Measurements from ENCODE around the gene C8B. TPM values are rescaled to one million over a fixed set of nuclear protein-coding genes. Genes with fewer than 3 reads are reported as not detected.

The C8B gene
- total RNA-seq, 1 donor from 2014 or later, result not detected

DNA sequence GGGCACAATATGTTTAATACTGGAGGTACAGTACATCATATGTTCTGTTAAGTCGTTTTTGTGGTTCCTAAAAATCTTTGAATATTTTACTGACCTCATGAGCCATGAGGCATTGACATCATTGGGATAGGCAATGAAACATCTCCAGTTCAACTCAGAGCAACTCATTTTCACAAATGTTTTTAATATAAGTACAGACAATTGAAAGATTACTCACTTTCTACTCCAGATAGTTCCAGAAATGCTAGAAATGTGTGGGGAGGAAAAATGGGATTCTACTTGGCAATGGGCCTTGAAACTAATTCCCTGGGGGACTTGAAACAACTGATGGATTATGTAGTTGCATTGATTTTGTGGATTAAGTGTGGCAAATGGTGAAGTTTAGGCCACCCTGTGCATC is 7.2 kb upstream of the C8B start:
- no peak for DNase-seq (ENCODE audit: low read depth)

DNA sequence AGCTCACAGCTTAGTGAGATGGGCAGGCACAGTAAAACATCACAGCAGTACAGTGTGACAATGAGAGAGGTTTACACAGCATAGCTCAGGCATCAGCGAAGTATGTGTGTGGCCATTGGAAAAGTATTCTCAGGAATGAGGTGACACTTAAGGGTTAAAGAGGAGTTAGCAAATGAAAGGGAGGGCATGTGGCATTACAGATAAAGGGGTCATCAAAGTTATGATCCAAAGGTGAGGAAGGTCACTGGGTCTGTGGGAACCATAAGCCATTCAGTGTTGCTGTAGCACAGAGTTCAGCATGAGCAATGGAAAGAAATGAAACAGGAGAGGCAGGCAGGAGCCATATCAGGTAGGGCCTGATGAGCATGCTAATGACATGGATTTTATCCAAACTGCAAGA is 4.5 kb upstream of the C8B start:
- no peak for DNase-seq (ENCODE audit: low read depth)

GRCh38 chr1:56968878-56969495 is 3.2 kb upstream of the C8B start:
- peak; percentile 76 for DNase-seq (ENCODE audit: low read depth)

DNA sequence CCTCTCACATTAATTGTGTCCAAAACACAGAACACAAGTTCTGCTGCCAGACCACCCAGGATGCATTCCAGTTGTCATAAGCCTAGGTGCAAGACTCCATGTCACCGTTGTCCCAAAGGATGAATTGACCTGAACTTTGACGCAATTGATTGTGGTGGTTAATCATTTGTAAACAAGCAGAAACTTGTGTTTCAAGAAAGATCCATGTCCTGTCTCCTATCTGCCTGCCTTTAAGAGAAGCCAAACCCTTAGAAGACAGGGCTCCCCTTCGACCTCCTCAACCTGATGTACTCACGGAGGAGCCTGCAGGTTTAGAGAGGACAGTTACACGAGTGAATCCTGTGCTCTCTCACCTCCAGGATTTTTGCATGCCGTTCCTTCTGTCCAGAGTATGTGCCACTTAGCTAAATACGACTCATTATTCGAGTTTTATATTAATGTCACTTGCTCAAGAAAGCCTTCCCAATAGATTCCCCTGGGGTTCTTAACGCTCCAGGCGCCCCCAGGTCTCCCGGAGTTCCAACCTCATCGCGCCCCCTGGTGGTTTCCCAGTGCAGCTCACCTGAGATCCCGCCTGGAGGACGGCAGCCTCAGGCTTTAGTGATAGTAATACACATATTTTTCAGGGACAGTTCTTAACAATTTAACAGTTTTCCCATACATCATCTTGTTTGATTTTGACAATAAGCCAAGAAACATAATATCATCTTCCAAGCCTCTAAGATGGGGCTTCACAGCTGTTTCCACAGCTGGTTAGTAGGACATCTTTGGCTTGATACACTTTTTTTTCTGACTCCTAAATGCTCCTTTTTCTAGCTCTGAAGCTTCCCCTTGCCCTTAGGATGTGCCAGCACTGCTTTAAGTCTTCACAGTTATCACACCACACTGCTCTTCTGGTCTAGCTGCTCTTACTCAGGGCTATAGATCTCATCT is 2.4 kb upstream of the C8B start:
- peak; percentile 12 for DNase-seq (ENCODE audit: low read depth)

DNA sequence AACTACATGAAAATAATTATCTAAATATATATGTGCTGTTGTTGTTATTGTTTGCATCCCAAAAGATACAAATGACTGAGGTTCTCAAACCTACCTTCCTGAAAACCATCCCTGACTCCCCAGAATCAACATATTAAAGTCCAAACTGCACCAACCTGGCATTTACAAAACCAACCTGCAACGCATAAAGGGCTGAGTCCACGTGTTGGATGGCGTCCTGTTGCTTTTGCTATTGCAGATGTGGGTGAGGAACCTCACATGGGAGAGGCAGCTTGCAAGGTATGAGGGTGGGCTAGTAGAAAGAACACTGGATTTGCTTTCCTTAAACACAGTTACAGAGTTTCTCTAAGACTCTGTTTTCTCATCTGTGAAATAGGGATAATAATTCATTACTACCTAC is 1.5 kb upstream of the C8B start:
- DNase-seq (ENCODE audit: low read depth), result no peak

GRCh38 chr1:56966698-56966999 is 834 bp upstream of the C8B start:
- no peak for DNase-seq (ENCODE audit: low read depth)

- peak; percentile 17 for DNase-seq (ENCODE audit: low read depth)
These were observed 624 bp downstream of the C8B start for GRCh38 chr1:56965191-56965590.

GRCh38 chr1:56964349-56965017 is 1.3 kb downstream of the C8B start:
- DNase-seq (ENCODE audit: low read depth), result no peak

- peak; percentile 86 for DNase-seq (ENCODE audit: low read depth)
These were observed 2.1 kb downstream of the C8B start for GRCh38 chr1:56963667-56964066.

DNA sequence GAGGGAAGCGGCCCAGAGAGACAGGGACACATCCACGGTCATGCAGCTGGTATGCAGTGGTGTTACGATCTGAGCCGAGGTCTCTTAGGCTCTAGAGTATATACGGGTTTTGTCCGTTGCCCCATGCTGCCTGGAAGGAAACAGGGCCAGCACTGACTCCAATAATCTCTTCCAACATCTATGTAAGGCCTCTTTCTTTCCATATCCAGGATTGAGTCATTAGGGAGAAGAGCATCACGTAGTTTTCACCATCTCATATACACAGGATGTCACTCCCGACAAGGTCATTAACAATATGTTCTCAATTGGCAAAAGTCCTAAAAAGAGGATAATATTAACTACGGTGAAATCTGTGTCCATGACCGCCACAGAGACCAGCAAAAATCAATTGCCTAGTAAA is 4.4 kb downstream of the C8B start:
- DNase-seq (ENCODE audit: low read depth), result no peak

DNA sequence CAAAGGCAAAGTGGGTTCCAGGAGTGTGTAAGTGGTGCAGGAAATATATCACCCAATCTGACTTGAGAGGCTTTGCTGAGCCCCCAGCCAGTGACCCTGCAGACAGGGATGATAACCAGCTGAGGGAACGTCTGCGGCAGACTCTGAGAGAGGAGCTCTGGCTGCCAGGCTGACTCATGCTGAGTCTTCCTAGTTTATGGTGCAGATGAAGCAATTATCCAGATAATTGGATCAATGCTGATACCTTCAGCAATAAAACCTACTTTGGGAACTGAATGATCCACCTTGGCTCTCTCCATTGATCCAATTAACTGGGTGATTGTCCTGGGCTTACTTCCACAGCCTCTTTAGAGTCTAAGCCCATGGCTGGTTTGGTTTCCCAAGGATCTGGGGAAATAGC is 7.3 kb downstream of the C8B start:
- peak; percentile 23 for DNase-seq (ENCODE audit: low read depth)

GRCh38 chr1:56957931-56958330 is 7.9 kb downstream of the C8B start:
- DNase-seq (ENCODE audit: low read depth), result no peak

- no peak for DNase-seq (ENCODE audit: low read depth)
These were observed 11.2 kb downstream of the C8B start for GRCh38 chr1:56954664-56955063.

GRCh38 chr1:56953386-56953785 is 12.4 kb downstream of the C8B start:
- DNase-seq (ENCODE audit: low read depth), result no peak

GRCh38 chr1:56952501-56952900 is 13.3 kb downstream of the C8B start:
- DNase-seq (ENCODE audit: low read depth), result no peak

DNA sequence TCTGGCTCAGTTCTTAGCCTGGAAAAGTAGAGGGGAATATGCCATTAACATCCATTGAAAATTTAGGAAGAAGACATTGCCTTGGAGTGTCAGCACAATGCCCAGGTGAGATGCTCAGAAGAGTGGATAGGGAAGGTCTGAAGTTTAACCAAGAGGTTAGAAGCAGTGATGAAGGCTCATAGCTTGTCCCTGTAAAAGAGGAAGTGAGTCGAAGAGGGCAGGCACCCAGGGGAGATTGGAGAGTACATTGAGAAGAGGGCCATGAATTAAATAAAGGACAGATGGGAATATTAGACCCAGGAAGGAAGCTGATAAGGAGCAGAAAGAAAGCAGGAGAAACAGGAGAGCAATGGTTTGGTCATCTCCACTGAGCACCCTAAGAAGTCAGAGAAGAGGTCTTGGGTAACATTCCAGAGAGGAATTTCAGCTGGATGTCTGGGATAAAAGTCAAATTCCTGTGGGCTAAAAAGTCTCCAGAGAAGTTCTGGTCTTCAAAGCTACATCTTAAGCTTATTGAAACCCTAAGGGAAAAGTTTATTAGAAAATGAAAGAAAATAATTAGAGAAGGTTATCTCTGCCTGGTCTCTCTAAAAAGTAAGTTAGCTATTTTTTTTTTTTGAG is 17.3 kb downstream of the C8B start:
- DNase-seq (ENCODE audit: low read depth), result peak; percentile 37

GRCh38 chr1:56940039-56940438 is 25.8 kb downstream of the C8B start:
- DNase-seq (ENCODE audit: low read depth), result no peak

- DNase-seq (ENCODE audit: low read depth), result no peak
These were observed 26.6 kb downstream of the C8B start for GRCh38 chr1:56939209-56939608.

- no peak for DNase-seq (ENCODE audit: low read depth)
These were observed 27.2 kb downstream of the C8B start for GRCh38 chr1:56938646-56939045.

GRCh38 chr1:56934430-56935060 is 31.3 kb downstream of the C8B start:
- no peak for DNase-seq (ENCODE audit: low read depth)

GRCh38 chr1:56933606-56934005 is 32.2 kb downstream of the C8B start:
- DNase-seq (ENCODE audit: low read depth), result no peak

DNA sequence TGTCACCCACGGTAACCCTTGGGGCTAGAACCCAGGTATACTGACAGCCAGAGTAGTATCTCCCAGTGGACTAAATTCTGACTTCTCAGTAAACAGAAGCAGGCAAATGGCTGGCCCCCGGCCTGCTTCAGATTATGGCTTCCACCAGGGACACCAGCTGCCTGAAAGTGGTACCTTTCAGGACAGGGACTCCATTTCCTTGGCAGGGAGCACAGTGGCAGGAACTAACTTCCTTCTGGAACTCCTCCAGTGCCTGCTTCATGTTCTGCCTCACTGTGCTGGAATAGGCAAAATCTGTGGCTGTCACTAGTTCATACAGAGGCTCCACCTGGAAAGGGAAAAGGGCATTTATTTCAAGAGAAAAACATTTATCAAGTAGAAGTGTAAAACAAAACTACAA is 32.7 kb downstream of the C8B start:
- no peak for DNase-seq (ENCODE audit: low read depth)
